GM12878 (cell line): ENCODE results near the gene MIR17HG. TPM values are rescaled to one million over a fixed set of nuclear protein-coding genes. Genes with fewer than 3 reads are reported as not detected.

ENCODE experiments used
- ATAC-seq: fragments of 200-7000 bp; cut with Tn5 transposase; 3 replicates; pipeline ENCODE4 v1.9.1; 2020; ENCODE audit warnings: mild to moderate bottlenecking, moderate library complexity
- BruUV-seq: library from RNA; stranded (reverse); fragments of 400-500 nt; replicated peaks from 2 replicates; lab custom pipeline; 2021; lab: Mats Ljungman, UMichigan
- CTCF ChIA-PET: fragments of 300-600 bp; sonication (Branson Sonifier 250); formaldehyde crosslinking; extraction: SDS; loops from one replicate; lab custom pipeline; 2021; ENCODE audit warnings: inconsistent platforms; lab: Yijun Ruan, JAX
- POLR2A ChIA-PET: fragments of 350-600 bp; formaldehyde crosslinking; extraction: SDS; loops from one replicate; lab custom pipeline; 2021; ENCODE audit warnings: inconsistent platforms; lab: Charles Lee
- RAD21 ChIA-PET: fragments of 300-600 bp; sonication (Branson Sonifier 250); formaldehyde crosslinking; loops from one replicate; lab custom pipeline; 2023; ENCODE audit warnings: antibody characterized with exemption; ENCODE audit not compliant: unreplicated experiment; lab: Charles Lee
- SMC1A ChIA-PET: fragments of 300-600 bp; sonication (Branson Sonifier 250); formaldehyde crosslinking; loops from one replicate; lab custom pipeline; 2023; ENCODE audit not compliant: unreplicated experiment, uncharacterized antibody; lab: Charles Lee
- DNase-seq: peaks from one replicate; pipeline ENCODE4 v3.0.0-alpha.2; 2011; ENCODE audit warnings: low read depth, low spot score
- FAIRE-seq: peaks from 3 replicates; lab custom pipeline; 2011; peaks lifted over from hg19 to GRCh38; lab: Jason Lieb, UNC
- H2AFZ ChIP-seq: 2 replicates; pipeline ENCODE4 v1.6.0; 2011; ENCODE audit warnings: low read depth, low read length, control low read depth; ENCODE audit not compliant: control insufficient read depth
- H3K27ac ChIP-seq: 2 replicates; pipeline ENCODE4 v1.5.1; 2011; ENCODE audit warnings: control low read depth; ENCODE audit not compliant: control insufficient read depth, insufficient read depth
- H3K27me3 ChIP-seq, 2 experiments: replicated peaks in 1 of 2; 2 replicates each; pipeline versions ENCODE4 v1.6.0 to v1.6.1; 2011; ENCODE audit warnings: low read length in 1 of 2; ENCODE audit not compliant: control insufficient read depth in 2 of 2, insufficient read depth in 2 of 2
- H3K36me3 ChIP-seq, 2 experiments: 2 replicates each; pipeline ENCODE4 v1.5.1; 2011; ENCODE audit warnings: low read length in 1 of 2; ENCODE audit not compliant: control insufficient read depth in 2 of 2, insufficient read depth in 2 of 2
- H3K4me1 ChIP-seq: 2 replicates; pipeline ENCODE4 v1.6.1; 2011; ENCODE audit warnings: mild to moderate bottlenecking, low read length, moderate library complexity, mixed read lengths; ENCODE audit not compliant: control insufficient read depth, insufficient read depth
- H3K4me2 ChIP-seq: 2 replicates; pipeline ENCODE4 v1.6.0; 2011; ENCODE audit warnings: control low read depth; ENCODE audit not compliant: control insufficient read depth, insufficient read depth
- H3K4me3 ChIP-seq: fragments of 200-600 bp; sonication (generic); 2 replicates; pipeline ENCODE4 v1.5.1; 2016
- H3K79me2 ChIP-seq: 2 replicates; pipeline ENCODE4 v1.6.0; 2011; ENCODE audit warnings: low read length; ENCODE audit not compliant: control insufficient read depth, insufficient read depth
- H3K9ac ChIP-seq: 2 replicates; pipeline ENCODE4 v1.8.0; 2011; ENCODE audit warnings: low read length, control low read depth, mixed read lengths; ENCODE audit not compliant: control insufficient read depth, insufficient read depth
- H3K9me3 ChIP-seq: replicated peaks from 3 replicates; pipeline ENCODE4 v1.5.1; 2011; ENCODE audit warnings: mild to moderate bottlenecking, low read length; ENCODE audit not compliant: control insufficient read depth, insufficient read depth
- H4K20me1 ChIP-seq: 2 replicates; pipeline ENCODE4 v1.6.0; 2011; ENCODE audit not compliant: control insufficient read depth, insufficient read depth
- ASH2L ChIP-seq: fragments of 300-600, 200-600 bp; sonication (generic); IDR thresholded peaks from 2 replicates; pipeline ENCODE4 v1.6.1; 2017; ENCODE audit warnings: low read depth, mild to moderate bottlenecking, borderline replicate concordance
- ATF2 ChIP-seq: IDR thresholded peaks from 2 replicates; pipeline ENCODE4 v1.6.1; 2012; ENCODE audit warnings: low read length, inconsistent platforms
- BACH1 ChIP-seq: fragments of 450-650 bp; IDR thresholded peaks from 2 replicates; pipeline ENCODE4 v1.6.1; 2017; ENCODE audit warnings: mild to moderate bottlenecking, borderline replicate concordance
- EP300 ChIP-seq, 2 experiments: fragments of 150-350 bp in 1 of 2; IDR thresholded peaks; 2 replicates each; pipeline ENCODE4 v1.6.1; 2011 to 2012; ENCODE audit warnings: low read depth in 2 of 2, low read length in 2 of 2, borderline replicate concordance in 1 of 2, improper control_type of control experiment in 1 of 2, inconsistent platforms in 1 of 2; ENCODE audit not compliant: control insufficient read depth in 1 of 2
- FOXK2 ChIP-seq: fragments of 450-650 bp; IDR thresholded peaks from 2 replicates; pipeline ENCODE4 v1.6.1; 2017; ENCODE audit warnings: mild to moderate bottlenecking, moderate library complexity
- GATAD2B ChIP-seq: fragments of 450-650 bp; conservative IDR thresholded peaks from 2 replicates; pipeline ENCODE4 v1.6.1; 2017; ENCODE audit warnings: low read depth, mild to moderate bottlenecking, moderate library complexity
- MTA3 ChIP-seq: IDR thresholded peaks from 2 replicates; pipeline ENCODE4 v1.6.1; 2012; ENCODE audit warnings: low read length, inconsistent platforms, borderline replicate concordance
- NBN ChIP-seq: fragments of 450-650 bp; IDR thresholded peaks from 2 replicates; pipeline ENCODE4 v1.6.1; 2016
- RBBP5 ChIP-seq: fragments of 200-600 bp; sonication (generic); conservative IDR thresholded peaks from 2 replicates; pipeline ENCODE4 v1.6.1; 2016
- SREBF2 ChIP-seq: IDR thresholded peaks from 2 replicates; pipeline ENCODE4 v1.6.1; 2012; ENCODE audit warnings: mild to moderate bottlenecking, low read length
- STAT3 ChIP-seq: IDR thresholded peaks from 2 replicates; pipeline ENCODE4 v1.6.1; 2011; ENCODE audit warnings: low read depth, low read length, improper control_type of control experiment
- YY1 ChIP-seq: IDR thresholded peaks from 2 replicates; pipeline ENCODE4 v1.6.1; 2011; ENCODE audit warnings: low read depth, mild to moderate bottlenecking, low read length
- ZBED1 ChIP-seq: IDR thresholded peaks from 2 replicates; pipeline ENCODE4 v1.6.1; 2016; ENCODE audit warnings: borderline replicate concordance
- ZBTB4 ChIP-seq: fragments of 450-650 bp; formaldehyde crosslinking; IDR thresholded peaks from 2 replicates; pipeline ENCODE4 v1.4.0; 2022; ENCODE audit warnings: mild to moderate bottlenecking, moderate library complexity
- whole genome bisulfite sequencing: methylation state at CpG from one replicate; pipeline ENCODE4 v1.1.6; 2016; ENCODE audit warnings: low lambda C conversion rate; ENCODE audit not compliant: insufficient replicate concordance, insufficient coverage; ENCODE audit errors: missing lambda C conversion rate; 5-methylcytosine and 5-hydroxymethylcytosine counted together
- in situ Hi-C: fragments of 300-500 bp; cut with MboI; formaldehyde crosslinking; loops from 9 replicates; pipeline ENCODE4 v1.14.3; 2018; ENCODE audit warnings: mixed read lengths
- intact Hi-C: fragments of 100-400 bp; cut with micrococcal nuclease; formaldehyde crosslinking; loops from one replicate; pipeline ENCODE4 v1.14.2; 2022; ENCODE audit not compliant: unreplicated experiment
- polyA plus RNA-seq, 11 experiments: library from polyadenylated mRNA; depleted of rRNA in 4 of 11; unstranded in 6 of 11; stranded (reverse) in 5 of 11; fragments of >200 nt; fragmentation: Nextera tagmentation in 4 of 11; fragmentation: Illumina TruSeq in 1 of 11; extraction: Ambion mirVana in 4 of 11; extraction: Trizol in 1 of 11; gene quantifications; 1 replicate in 1 of 11; 2 replicates in 10 of 11; pipeline versions ENCODE4 v1.2.1 to v1.2.3, GENCODE V29; 2011 to 2016; ENCODE audit warnings: inconsistent platforms in 2 of 11, missing spikeins in 2 of 11, low read depth in 1 of 11
- total RNA-seq, 4 experiments: library from RNA; depleted of rRNA in 3 of 4; stranded (reverse); fragments of >200 nt in 3 of 4; fragmentation: Illumina TruSeq in 1 of 4; extraction: Trizol in 1 of 4; gene quantifications; 2 replicates each; pipeline versions ENCODE4 v1.2.1 to v1.2.3, GENCODE V29; 2013 to 2021

The MIR17HG gene
- total and polyA plus RNA-seq, 10 of the 15 experiments (the other 5 are each of a cell fraction or from before 2014, with no cell fraction given): 4.4 to 37.7 (median 15.1) TPM

GRCh38 chr13:91328726-91329125 lies 18.8 kb upstream of the MIR17HG start:
- no peak for TF ChIP-seq GATAD2B
- no peak for TF ChIP-seq FOXK2
- no peak for TF ChIP-seq STAT3
- no peaks in the 10 kb centered on the region; the same call in 2 of the 3 replicates for H3K9me3 ChIP-seq
- H4K20me1 ChIP-seq: no peaks in the 10 kb centered on the region
- H3K27ac ChIP-seq: no peak overlapping the region
- H3K4me1 ChIP-seq: peaks cover 15% of the 10 kb centered on the region
- ATAC-seq: no peak
- no peak for DNase-seq
- ChIA-PET RAD21 (interaction anchor here (8.6 kb wide), 1 partner anchor 15 kb away, joined by 72 read pairs; no protein-coding TSS in a partner anchor), POLR2A (no interaction called here), SMC1A (interaction anchor here (1.3 to 1.6 kb wide), 4 partner anchors 15 to 20 kb away, joined by 3 to 6 read pairs (median 4); no protein-coding TSS in a partner anchor), CTCF (interaction anchor here (2.9 to 9.3 kb wide), 3 partner anchors 12 to 18 kb away, joined by 11 to 102 read pairs (median 16); partner anchors contain the start of gene MIR17HG)
- no peak overlapping the region for H3K4me3 ChIP-seq
- no peaks in the 10 kb centered on the region for H3K79me2 ChIP-seq
- no peaks in the 10 kb centered on the region for H3K36me3 ChIP-seq
- no peak overlapping the region for H3K9ac ChIP-seq
- 89% methylated on average over 1 of the region's 1 CpG for WGBS
- no TSS peak for BruUV-seq
- intact Hi-C loops (no loop called here), in situ Hi-C loops (no loop called here)
- no peaks in the 10 kb centered on the region for H3K27me3 ChIP-seq
- no peak overlapping the region for H3K4me2 ChIP-seq
- H2AFZ ChIP-seq: no peak overlapping the region
- no peak for FAIRE-seq

GRCh38 chr13:91329733-91330132 lies 17.8 kb upstream of the MIR17HG start:
- Histone ChIP-seq H3K27ac (no peak overlapping the region), H4K20me1 (no peaks in the 10 kb centered on the region), H3K9me3 (no peaks in the 10 kb centered on the region; the same call in 2 of the 3 replicates), H3K9ac (no peak overlapping the region), H3K36me3 (no peaks in the 10 kb centered on the region), H3K4me1 (peaks cover 15% of the 10 kb centered on the region), H3K27me3 (no peaks in the 10 kb centered on the region), H2AFZ (no peak overlapping the region), H3K4me2 (no peak overlapping the region), H3K4me3 (no peak overlapping the region), H3K79me2 (no peaks in the 10 kb centered on the region)
- ChIA-PET RAD21 (interaction anchor here (1.3 to 8.6 kb wide), 4 partner anchors 16 to 38 kb away, joined by 3 to 72 read pairs (median 18); partner anchors contain the start of gene MIR17HG), SMC1A (interaction anchor here (0.6 to 3.9 kb wide), 5 partner anchors 10 to 265 kb away, joined by 3 to 46 read pairs (median 10); partner anchors contain the start of gene MIR17HG), CTCF (interaction anchor here (0.5 to 9.3 kb wide), 5 partner anchors 10 to 37 kb away, joined by 3 to 102 read pairs (median 10); partner anchors contain the start of gene MIR17HG), POLR2A (no interaction called here)
- FAIRE-seq (no peak), DNase-seq (no peak), ATAC-seq (no peak)
- 0% methylated on average over 1 of the region's 1 CpG for WGBS
- in situ Hi-C loops: no loop called here
- intact Hi-C loops: loop anchor here (2.0 kb wide), 1 partner anchor 17 kb away; the partner anchor contains the start of gene MIR17HG
- BruUV-seq: no TSS peak
- TF ChIP-seq YY1 (no peak), EP300 (IDR thresholded peaks at IDR 0.05; ENCODE audit: borderline replicate concordance in 1 of 2, control insufficient read depth in 1 of 2, low read depth in 2 of 2, low read length in 2 of 2) (no peak), BACH1 (no peak), ZBED1 (no peak), ATF2 (no peak), NBN (no peak), ASH2L (no peak), MTA3 (no peak), SREBF2 (no peak), ZBTB4 (no peak), RBBP5 (no peak)
